Mucosa of stomach (tissue), 1 donor: ENCODE measurements around the gene FN3KRP.
A peak's percentile ranks its signal among the peaks of the same experiment; 100 is the strongest.

Experiments
- H3K27me3 ChIP-seq: one replicate; pipeline ENCODE4 v1.7.0; 2013; ENCODE audit warnings: mild to moderate bottlenecking, low read length; ENCODE audit not compliant: control insufficient read depth, insufficient read depth
- H3K36me3 ChIP-seq: one replicate; pipeline ENCODE4 v1.7.0; 2013; ENCODE audit warnings: low read length; ENCODE audit not compliant: control insufficient read depth, insufficient read depth
- H3K4me1 ChIP-seq: one replicate; pipeline ENCODE4 v1.7.0; 2013; ENCODE audit warnings: mild to moderate bottlenecking, low read length; ENCODE audit not compliant: control insufficient read depth, insufficient read depth
- H3K4me3 ChIP-seq: one replicate; pipeline ENCODE4 v1.7.0; 2013; ENCODE audit warnings: low read length
- H3K9ac ChIP-seq: one replicate; pipeline ENCODE4 v1.7.0; 2013; ENCODE audit warnings: mild to moderate bottlenecking, low read length, moderate library complexity
- H3K9me3 ChIP-seq: one replicate; pipeline ENCODE4 v1.7.0; 2013; ENCODE audit warnings: mild to moderate bottlenecking, low read length, moderate library complexity; ENCODE audit not compliant: control insufficient read depth
- donor health status: Pancreatic carcinoma.

The FN3KRP gene

DNA sequence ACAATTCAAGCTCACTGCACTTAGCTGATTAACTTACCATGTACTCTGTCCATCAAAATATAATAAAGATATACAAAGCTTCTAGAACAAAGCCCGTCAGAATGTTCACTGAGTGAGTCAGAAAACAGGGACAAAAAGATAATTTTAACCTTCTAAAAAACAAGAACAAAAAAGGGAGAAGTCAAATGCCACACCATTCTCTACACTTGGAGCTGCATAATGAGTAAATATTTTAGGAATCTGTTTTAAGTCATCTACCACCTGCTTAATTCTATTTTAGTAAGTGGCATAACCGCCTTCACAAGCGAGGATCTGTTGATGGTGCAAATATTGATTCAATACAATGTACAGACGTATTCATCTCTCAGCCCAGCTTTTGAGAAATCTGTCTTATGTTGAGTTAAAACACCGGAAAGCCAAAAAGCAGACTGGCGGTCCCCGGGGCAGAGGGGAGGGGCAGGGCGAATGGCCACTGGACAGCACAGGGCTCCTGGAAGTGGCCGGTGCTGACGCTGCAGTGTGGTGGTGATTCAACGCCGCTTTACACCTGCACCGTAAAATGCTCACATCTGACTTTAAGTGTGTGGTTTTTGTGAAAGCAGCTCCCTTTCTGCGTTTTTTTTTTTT is 38.1 kb upstream of the FN3KRP start:
- Histone ChIP-seq H3K27me3 (no peaks in the 10 kb centered on the region), H3K9ac (no peak overlapping the region), H3K4me3 (no peak overlapping the region), H3K9me3 (no peaks in the 10 kb centered on the region), H3K4me1 (peaks cover 12% of the 10 kb centered on the region), H3K36me3 (no peaks in the 10 kb centered on the region)

DNA sequence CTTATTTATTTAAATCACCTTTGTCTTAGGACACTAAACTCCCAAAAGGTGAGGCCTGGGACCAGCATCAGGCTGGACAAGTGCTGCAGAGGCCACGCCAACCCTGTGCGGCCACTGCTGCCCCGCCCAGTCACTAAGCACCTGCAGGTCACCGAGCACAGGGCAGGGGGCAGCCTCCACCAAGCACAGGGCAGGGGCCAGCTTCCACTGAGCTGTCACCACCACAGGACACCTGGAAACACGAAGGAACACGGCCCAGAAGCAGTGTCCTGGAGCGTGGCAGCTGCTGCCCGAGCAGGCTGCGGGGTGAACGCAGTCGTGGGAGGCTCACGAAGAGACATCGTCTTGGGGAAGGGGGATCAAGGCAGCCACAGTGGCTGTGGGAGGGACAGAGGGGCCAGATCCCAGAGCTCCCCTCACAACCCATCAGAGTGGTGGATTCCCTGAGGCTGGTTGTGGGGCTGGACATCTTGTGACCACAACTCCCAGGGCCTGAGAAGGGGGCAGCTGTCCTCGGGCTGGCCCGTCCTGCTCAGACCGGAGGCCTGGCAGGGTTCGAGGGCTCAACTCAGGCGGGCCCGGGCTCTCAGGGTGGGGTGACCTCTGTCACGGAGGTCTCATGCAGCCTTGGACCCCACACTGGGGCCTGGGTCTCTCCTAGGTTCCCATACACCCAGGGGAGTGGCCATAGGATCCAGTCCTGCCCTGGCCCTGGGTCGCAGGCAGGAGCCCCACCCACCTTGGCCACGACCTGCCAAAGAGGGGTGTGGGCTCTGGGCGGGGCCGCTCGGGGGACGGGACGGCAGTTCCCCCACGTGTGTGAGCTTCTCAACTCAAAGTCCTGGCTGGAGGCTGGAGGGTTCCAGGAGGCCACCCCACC is 36.7 kb upstream of the FN3KRP start:
- Histone ChIP-seq H3K4me3 (no peak overlapping the region), H3K27me3 (no peaks in the 10 kb centered on the region), H3K9me3 (no peaks in the 10 kb centered on the region), H3K9ac (peak overlapping the region; percentile 18), H3K36me3 (no peaks in the 10 kb centered on the region), H3K4me1 (peaks cover 24% of the 10 kb centered on the region)

DNA sequence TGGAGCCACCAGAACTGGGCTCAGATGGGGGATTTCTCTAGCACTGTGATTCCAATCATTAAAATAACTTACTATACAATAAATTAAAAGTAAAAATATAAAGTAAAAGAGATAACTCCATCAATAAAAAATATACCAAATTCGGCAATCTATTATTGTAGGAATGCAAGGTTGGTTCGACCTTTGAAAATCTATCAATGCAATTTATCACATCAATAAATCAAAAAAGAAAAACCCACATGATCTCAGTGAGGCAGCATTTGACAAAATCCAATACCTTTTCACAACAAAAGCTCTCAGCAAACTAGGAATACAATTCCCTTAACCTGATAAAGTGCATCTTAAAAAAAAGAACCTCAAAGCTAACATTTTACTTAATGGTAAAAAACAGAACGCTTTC is 35.0 kb upstream of the FN3KRP start:
- H3K4me3 ChIP-seq, result no peak overlapping the region
- H3K27me3 ChIP-seq, result no peaks in the 10 kb centered on the region

DNA sequence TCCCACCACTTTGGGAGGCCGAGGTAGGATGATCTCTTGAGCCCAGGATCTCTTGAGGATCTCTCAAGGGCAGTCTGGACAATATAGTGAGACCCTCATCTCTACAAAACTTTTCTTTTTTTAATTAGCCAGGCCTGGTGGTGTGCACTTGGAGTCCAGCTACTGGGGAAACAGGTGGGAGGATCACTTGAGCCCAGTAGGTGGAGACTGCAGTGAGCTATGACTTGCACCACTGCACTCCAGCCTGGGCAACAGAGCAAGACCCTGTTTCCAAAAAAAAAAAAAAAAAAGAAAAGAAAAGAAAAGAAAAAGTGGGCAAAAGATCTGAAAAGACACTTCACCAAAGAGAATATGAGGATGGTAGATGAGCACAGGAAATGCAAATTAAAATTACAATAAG is 33.0 kb upstream of the FN3KRP start:
- Histone ChIP-seq H3K9ac (no peak overlapping the region), H3K9me3 (no peaks in the 10 kb centered on the region), H3K4me1 (peaks cover 50% of the 10 kb centered on the region), H3K4me3 (no peak overlapping the region), H3K27me3 (no peaks in the 10 kb centered on the region), H3K36me3 (no peaks in the 10 kb centered on the region)

More for the DNA sequence above, 35.0 kb upstream of the FN3KRP start:
- no peaks in the 10 kb centered on the region for H3K9me3 ChIP-seq
- no peak overlapping the region for H3K9ac ChIP-seq
- peaks cover 34% of the 10 kb centered on the region for H3K4me1 ChIP-seq
- no peaks in the 10 kb centered on the region for H3K36me3 ChIP-seq

DNA sequence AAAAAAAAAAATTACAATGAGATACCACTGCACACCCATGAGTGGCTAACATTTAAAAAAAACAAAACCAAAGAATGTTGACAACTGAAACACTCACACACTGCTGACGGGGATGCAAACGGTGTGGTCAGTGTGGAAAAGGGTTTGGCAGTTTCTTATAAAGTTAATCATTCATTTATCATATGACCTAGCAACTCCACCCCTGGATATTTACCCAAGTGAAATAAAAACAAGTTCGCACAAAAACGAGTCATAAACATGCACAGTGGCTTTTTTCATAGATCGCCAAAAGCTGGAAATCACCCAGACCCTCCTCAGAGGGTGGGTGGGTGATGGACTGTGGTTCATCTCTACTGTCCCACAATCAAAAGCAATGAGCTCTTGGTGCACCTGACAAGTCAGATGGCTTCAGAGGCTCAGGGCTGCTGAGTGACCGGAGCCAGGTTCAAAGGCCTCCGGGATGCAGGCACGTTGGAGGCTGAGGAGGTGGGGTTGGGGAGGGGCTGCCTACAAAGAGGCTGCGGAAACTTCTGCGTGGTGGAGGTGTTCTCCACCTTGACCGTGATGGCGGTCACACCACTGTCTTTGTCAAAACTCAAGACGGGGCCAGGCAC is 32.2 kb upstream of the FN3KRP start:
- no peak overlapping the region for H3K4me3 ChIP-seq
- peak overlapping the region; percentile 62 for H3K9ac ChIP-seq
- H3K36me3 ChIP-seq, result no peaks in the 10 kb centered on the region
- H3K9me3 ChIP-seq, result no peaks in the 10 kb centered on the region
- no peaks in the 10 kb centered on the region for H3K27me3 ChIP-seq
- peaks cover 50% of the 10 kb centered on the region for H3K4me1 ChIP-seq

DNA sequence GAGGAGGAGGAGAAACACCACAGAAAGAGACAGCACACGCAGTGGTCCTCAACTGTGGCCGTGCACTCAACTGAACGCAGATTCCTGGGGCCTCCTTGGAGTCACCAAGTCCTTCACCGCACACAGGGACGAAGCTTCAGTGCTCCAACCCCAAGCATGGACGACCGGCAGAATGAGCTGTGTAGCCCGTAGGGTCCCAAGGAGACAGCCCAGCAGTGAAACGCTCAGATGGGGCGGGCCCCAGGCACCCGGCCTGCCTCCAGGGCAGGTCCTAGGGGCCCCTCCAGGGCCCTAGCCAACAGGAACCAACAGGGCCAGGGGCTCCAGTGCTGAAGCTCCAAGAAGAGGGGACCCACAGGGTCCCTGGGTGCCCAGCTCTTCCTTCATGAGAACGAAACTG is 31.2 kb upstream of the FN3KRP start:
- Histone ChIP-seq H3K4me1 (peaks cover 41% of the 10 kb centered on the region), H3K9ac (no peak overlapping the region), H3K36me3 (no peaks in the 10 kb centered on the region), H3K27me3 (no peaks in the 10 kb centered on the region), H3K9me3 (no peaks in the 10 kb centered on the region), H3K4me3 (no peak overlapping the region)

DNA sequence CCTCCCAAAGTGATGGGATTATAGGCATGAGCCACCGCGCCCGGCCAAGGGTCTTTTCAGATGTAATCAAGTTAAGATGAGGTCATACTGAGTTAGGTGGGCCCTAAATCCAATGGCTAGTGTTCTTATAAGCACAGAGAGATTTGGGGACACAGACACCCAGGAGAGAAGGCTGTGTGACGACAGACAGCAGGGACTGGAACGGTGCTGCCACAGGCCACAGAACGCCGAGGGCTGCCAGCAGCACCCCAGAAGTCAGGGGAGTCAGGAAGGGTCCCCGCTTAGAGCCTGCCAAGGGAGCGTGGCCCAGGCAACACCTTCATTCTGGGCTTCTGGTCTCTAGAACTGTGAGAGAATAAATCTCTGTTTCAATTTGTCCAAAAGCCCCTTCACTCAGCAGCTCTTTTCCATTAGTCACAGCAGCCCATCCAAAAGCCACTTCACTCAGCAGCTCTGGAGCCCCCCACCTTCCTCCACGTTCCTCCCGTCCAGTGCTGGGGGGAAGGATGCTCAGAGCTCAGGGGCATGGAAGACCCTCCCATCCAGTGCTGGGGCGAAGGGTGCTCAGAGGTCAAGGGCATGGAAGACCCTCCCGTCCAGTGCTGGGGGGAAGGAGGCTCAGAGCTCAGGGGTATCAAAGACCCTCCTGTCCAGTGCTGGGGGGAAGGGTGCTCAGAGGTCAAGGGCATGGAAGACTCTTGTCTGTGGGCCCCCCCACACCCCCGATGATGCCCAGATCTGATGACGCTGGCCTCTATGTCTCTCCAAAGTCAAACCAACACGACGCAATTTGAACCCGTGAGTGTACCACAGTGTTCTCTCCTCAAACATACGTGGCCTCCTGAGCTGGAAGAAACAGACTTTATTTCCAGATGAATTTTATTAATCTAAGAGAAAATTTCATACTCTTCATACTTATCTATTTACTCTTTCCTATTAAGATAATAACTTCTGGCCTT is 29.9 kb upstream of the FN3KRP start:
- Histone ChIP-seq H3K4me3 (no peak overlapping the region), H3K4me1 (peaks cover 40% of the 10 kb centered on the region), H3K27me3 (no peaks in the 10 kb centered on the region), H3K9ac (peak overlapping the region; percentile 32), H3K9me3 (no peaks in the 10 kb centered on the region), H3K36me3 (no peaks in the 10 kb centered on the region)

DNA sequence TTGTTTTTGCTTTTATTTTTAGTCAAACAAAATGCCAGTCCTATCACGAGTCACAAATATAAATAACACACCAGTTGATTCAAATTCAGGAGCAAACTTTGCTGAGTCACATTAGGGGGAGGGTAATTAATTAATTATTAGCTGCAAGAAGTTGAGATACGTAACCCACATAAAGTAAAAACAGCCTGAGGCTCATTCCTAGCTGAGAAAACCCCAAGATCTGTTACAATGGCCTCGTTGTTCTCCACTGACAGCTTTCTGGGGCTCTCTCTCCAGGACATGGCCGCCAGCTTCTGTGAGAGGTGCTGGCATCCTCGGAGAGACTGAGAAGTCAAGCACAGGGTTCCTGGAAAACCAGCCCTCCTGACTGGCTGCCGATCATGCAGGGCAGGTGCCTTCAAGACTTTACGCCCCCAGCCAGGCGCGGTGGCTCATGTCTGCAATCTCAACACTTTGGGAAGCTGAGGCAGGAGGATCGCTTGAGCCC is 29.1 kb upstream of the FN3KRP start:
- no peaks in the 10 kb centered on the region for H3K36me3 ChIP-seq
- H3K27me3 ChIP-seq, result no peaks in the 10 kb centered on the region
- H3K9ac ChIP-seq, result peak overlapping the region; percentile 60
- no peak overlapping the region for H3K4me3 ChIP-seq
- H3K9me3 ChIP-seq, result no peaks in the 10 kb centered on the region
- H3K4me1 ChIP-seq, result peaks cover 40% of the 10 kb centered on the region

DNA sequence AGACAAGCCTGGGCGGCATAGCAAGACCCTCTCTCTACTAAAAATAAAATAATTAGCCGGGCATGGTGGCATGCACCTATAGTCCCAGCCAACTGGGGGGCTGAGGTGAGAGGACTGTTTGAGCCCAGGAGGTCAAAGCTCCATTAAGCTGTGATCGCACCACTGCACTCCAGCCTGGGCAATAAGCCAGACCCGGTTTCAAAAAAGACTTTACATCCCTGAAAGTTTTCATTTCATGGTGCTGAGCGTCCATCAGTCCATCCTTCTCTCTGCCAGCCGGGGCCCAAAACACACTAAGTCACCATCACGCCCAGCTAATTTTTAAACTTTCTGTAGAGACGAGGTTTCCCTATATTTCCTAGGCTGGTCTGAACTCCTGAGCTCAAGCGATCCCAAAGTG is 28.6 kb upstream of the FN3KRP start:
- Histone ChIP-seq H3K9ac (peak overlapping the region; percentile 60), H3K4me3 (no peak overlapping the region), H3K27me3 (no peaks in the 10 kb centered on the region), H3K4me1 (peaks cover 40% of the 10 kb centered on the region), H3K36me3 (no peaks in the 10 kb centered on the region), H3K9me3 (no peaks in the 10 kb centered on the region)

DNA sequence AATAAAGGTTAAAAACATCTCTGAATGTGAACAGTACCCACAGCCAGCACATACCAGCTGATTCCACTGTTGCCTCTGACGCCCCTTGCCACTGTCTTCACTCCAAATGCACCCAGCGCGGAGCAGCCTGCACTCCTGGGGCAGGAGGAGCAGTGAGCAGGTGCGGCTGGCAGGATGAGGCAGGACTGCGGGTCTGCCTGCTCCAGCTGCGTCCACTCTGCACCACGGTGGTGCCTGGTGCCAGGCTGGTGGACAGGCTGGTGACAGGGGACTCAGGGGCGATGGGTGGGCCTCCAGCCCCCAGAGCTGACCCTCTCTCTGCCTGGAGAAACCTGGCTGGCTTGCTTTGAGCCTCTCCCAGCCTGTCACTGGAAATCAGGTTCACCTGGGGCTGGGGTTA is 27.4 kb upstream of the FN3KRP start:
- peaks cover 32% of the 10 kb centered on the region for H3K4me1 ChIP-seq
- H3K27me3 ChIP-seq, result no peaks in the 10 kb centered on the region
- no peaks in the 10 kb centered on the region for H3K36me3 ChIP-seq
- H3K9ac ChIP-seq, result no peak overlapping the region
- H3K9me3 ChIP-seq, result no peaks in the 10 kb centered on the region
- no peak overlapping the region for H3K4me3 ChIP-seq

DNA sequence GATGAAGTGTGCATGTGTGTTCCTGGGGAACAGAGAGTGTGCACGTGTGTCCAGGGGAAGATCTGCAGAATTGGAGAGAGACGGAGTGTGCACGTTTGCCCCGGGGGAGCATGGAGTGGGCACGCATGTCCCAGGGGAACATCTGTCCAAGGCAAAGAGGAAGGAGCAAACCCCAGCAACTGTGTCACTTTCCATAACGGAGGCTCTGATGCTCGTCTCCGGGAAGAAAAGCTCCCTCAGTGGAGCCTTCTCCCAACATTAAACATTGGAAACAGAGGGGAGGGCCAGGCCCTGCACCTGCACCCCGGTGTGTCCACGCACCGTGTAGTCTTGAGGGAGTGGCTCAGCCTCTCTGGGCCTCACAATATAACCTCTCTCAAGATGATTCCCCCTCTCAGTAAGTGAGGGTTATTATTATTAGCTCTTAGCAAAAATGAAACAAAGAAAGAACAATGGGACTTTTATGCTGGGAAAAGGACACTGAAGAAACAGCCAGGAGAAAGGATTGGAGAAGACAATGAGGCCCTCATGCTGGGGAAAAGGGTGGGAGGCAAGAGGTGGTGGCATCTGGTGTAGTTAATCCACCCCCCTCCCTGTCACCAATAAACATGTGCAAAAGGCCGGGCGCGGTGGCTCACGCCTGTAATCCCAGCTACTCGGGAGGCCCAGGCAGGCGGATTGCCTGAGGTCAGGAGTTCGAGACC is 25.6 kb upstream of the FN3KRP start:
- Histone ChIP-seq H3K27me3 (no peaks in the 10 kb centered on the region), H3K9me3 (no peaks in the 10 kb centered on the region), H3K9ac (no peak overlapping the region), H3K4me1 (peaks cover 22% of the 10 kb centered on the region), H3K4me3 (no peak overlapping the region), H3K36me3 (no peaks in the 10 kb centered on the region)
